ENCODE measurements around the gene SLC31A1. TPM values are rescaled to one million over a fixed set of nuclear protein-coding genes. Genes with fewer than 3 reads are reported as not detected.

SLC31A1 gene
- total and polyA plus RNA-seq, 4 donors, result 13.9 to 39.3 (median 18.2) TPM

GRCh38 chr9:113306566-113306965 lies 85.2 kb downstream of the SLC31A1 start:
- no peak for TF ChIP-seq CTCF (IDR thresholded peaks at IDR 0.05; ENCODE audit: control extremely low read depth, extremely low read depth)
- Histone ChIP-seq H3K4me1 (ENCODE audit: control insufficient read depth in 5 of 5, insufficient read depth in 5 of 5, low read length in 5 of 5) (peaks cover 0 to 6% (median 1%) of the 10 kb centered on the region in 5 donors), H3K27me3 (ENCODE audit: control insufficient read depth in 3 of 3, insufficient read depth in 3 of 3, low read length in 2 of 3) (no peaks in the 10 kb centered on the region), H3K27ac (ENCODE audit: low read depth in 1 of 2, low read length in 1 of 2) (no peak overlapping the region), H3K9ac (ENCODE audit: insufficient read depth in 1 of 2, low read length in 2 of 2) (no peak overlapping the region), H3K36me3 (ENCODE audit: control insufficient read depth in 4 of 4, insufficient read depth in 4 of 4, low read length in 4 of 4) (no peaks in the 10 kb centered on the region), H3K4me3 (no peak overlapping the region), H3K9me3 (ENCODE audit: control insufficient read depth in 4 of 4, insufficient read depth in 3 of 4, low read length in 3 of 4) (no peaks in the 10 kb centered on the region)
- 93 to 96% methylated on average over 1 of the region's 1 CpG for WGBS, 2 donors
- no peak for DNase-seq
- ATAC-seq (ENCODE audit: insufficient read depth, low FRiP score), result no peak

DNA sequence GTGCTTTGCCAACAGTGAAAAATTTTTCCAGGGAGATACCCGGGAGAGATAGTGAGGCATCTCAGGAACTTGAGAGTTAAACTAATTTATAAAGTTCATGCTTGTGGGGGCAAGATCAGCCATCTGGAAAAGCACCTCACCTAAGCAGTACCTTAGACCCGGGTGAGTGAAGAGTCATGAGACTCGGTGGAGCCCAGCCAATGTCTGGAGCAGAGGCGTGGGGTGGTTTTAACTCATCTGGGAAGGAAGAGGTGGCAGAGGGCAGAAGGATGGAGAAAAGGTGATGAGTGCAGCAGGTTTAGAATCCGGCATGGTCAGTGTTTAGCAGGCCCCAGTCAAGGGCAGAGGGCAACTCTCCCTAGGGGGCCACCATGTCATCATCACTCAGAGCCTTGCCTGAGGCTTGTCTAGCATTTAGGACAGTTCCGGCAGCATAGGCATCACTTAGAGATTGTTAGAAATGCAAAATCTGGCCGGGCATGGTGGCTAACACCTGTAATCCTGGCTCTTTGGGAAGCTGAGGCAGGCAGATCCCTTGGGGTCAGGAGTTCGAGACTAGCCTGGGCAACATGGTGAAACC lies 86.1 kb downstream of the SLC31A1 start:
- 75 to 76% methylated on average over 8 of the region's 8 CpGs for WGBS, 2 donors

DNA sequence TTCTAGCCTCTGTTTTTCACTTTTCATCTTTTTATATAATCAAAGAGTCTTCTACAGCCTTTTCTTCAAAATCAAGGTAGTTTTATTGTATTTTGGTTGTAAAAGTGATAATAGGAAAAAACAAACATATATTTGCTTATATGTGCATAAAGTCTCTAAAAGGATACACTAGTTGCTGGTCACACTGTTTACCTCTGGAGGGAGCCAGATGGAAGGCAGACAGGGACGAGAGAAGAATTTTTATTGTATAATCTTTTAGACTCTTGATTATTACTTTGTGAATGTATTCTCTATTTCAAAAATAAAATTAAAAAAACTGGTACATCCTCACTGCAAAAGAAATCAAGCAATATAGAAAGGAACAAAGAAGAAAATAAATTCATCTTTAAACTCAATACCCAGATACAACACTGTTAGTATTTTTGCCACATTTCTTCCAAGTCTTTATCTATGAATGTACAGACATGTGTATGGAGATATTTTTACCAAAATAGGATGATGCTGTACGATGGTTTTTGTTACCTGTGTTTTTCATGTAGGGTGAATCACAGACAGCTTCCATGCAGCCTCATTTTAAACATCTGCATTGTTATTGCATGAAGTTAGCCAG lies 88.0 kb downstream of the SLC31A1 start:
- peak in 2 of 3 donors; percentile 58 to 69 for DNase-seq
- no peak overlapping the region for H3K9ac ChIP-seq (ENCODE audit: insufficient read depth in 1 of 2, low read length in 2 of 2)
- no peaks in the 10 kb centered on the region for H3K27me3 ChIP-seq (ENCODE audit: control insufficient read depth in 3 of 3, insufficient read depth in 3 of 3, low read length in 2 of 3)
- 12% methylated on average over 2 of the region's 2 CpGs for WGBS, 2 donors
- H3K27ac ChIP-seq (ENCODE audit: low read depth in 1 of 2, low read length in 1 of 2), result no peak overlapping the region
- peaks cover 0 to 6% (median 1%) of the 10 kb centered on the region in 5 donors for H3K4me1 ChIP-seq (ENCODE audit: control insufficient read depth in 5 of 5, insufficient read depth in 5 of 5, low read length in 5 of 5)
- H3K36me3 ChIP-seq (ENCODE audit: control insufficient read depth in 4 of 4, insufficient read depth in 4 of 4, low read length in 4 of 4), result no peaks in the 10 kb centered on the region
- ATAC-seq (ENCODE audit: insufficient read depth, low FRiP score), result no peak
- TF ChIP-seq CTCF (IDR thresholded peaks at IDR 0.05; ENCODE audit: control extremely low read depth, extremely low read depth), result no peak
- no peak overlapping the region for H3K4me3 ChIP-seq
- no peaks in the 10 kb centered on the region for H3K9me3 ChIP-seq (ENCODE audit: control insufficient read depth in 4 of 4, insufficient read depth in 3 of 4, low read length in 3 of 4)

More for the DNA sequence above, 86.1 kb downstream of the SLC31A1 start:
- H3K9ac ChIP-seq (ENCODE audit: insufficient read depth in 1 of 2, low read length in 2 of 2), result no peak overlapping the region
- H3K4me3 ChIP-seq, result no peak overlapping the region
- DNase-seq (no peak), ATAC-seq (ENCODE audit: insufficient read depth, low FRiP score) (no peak)
- H3K36me3 ChIP-seq (ENCODE audit: control insufficient read depth in 4 of 4, insufficient read depth in 4 of 4, low read length in 4 of 4), result no peaks in the 10 kb centered on the region
- no peaks in the 10 kb centered on the region for H3K27me3 ChIP-seq (ENCODE audit: control insufficient read depth in 3 of 3, insufficient read depth in 3 of 3, low read length in 2 of 3)
- no peaks in the 10 kb centered on the region for H3K9me3 ChIP-seq (ENCODE audit: control insufficient read depth in 4 of 4, insufficient read depth in 3 of 4, low read length in 3 of 4)
- H3K27ac ChIP-seq (ENCODE audit: low read depth in 1 of 2, low read length in 1 of 2), result no peak overlapping the region
- H3K4me1 ChIP-seq (ENCODE audit: control insufficient read depth in 5 of 5, insufficient read depth in 5 of 5, low read length in 5 of 5), result peaks cover 0 to 6% (median 1%) of the 10 kb centered on the region in 5 donors
- TF ChIP-seq CTCF (IDR thresholded peaks at IDR 0.05; ENCODE audit: control extremely low read depth, extremely low read depth), result no peak

Data from lung (tissue), 12 donors.